AG04449 (cell line): ENCODE results near the gene AOPEP.

Experiments
- CTCF ChIA-PET: fragments of 350-600 bp; formaldehyde crosslinking; extraction: SDS; loops from one replicate; lab custom pipeline; 2021; ENCODE audit warnings: antibody characterized with exemption; lab: Yijun Ruan, JAX
- POLR2A ChIA-PET: fragments of 400-600, 350-600 bp; formaldehyde crosslinking; extraction: SDS; loops from one replicate; lab custom pipeline; 2020; ENCODE audit warnings: antibody characterized with exemption, inconsistent platforms; lab: Yijun Ruan, JAX
- DNase-seq: peaks from one replicate; pipeline ENCODE4 v3.0.0-alpha.2; 2010; ENCODE audit warnings: low read depth, low spot score
- H3K4me3 ChIP-seq: 2 replicates; pipeline ENCODE4 v1.5.1; 2011; ENCODE audit warnings: low read depth, mild to moderate bottlenecking, control low read depth, low read length
- CTCF ChIP-seq: IDR thresholded peaks from one replicate; pipeline ENCODE4 v1.5.1; 2011; ENCODE audit warnings: mild to moderate bottlenecking, moderate library complexity, low read length, control low read depth, inconsistent platforms; ENCODE audit not compliant: insufficient read depth; ENCODE audit errors: missing control alignments

The AOPEP gene

GRCh38 chr9:94927762-94928670, 201.5 kb downstream of the AOPEP start:
- no peak for TF ChIP-seq CTCF
- no peak overlapping the region for H3K4me3 ChIP-seq
- CTCF ChIA-PET = interaction anchor here (1.1 kb wide), 1 partner anchor 247 kb away, joined by 4 read pairs; no protein-coding TSS in a partner anchor
- POLR2A ChIA-PET = no interaction called here
- DNase-seq = no peak

- POLR2A ChIA-PET = no interaction called here
- no peak for TF ChIP-seq CTCF
- no peak for DNase-seq
- no peak overlapping the region for H3K4me3 ChIP-seq
- CTCF ChIA-PET = interaction anchor here (1.1 kb wide), 1 partner anchor 248 kb away, joined by 4 read pairs; no protein-coding TSS in a partner anchor
Measured at GRCh38 chr9:94928691-94929368, 202.3 kb downstream of the AOPEP start.

GRCh38 chr9:94929369-94929756, 202.9 kb downstream of the AOPEP start:
- no peak for DNase-seq
- no peak for TF ChIP-seq CTCF
- H3K4me3 ChIP-seq = no peak overlapping the region
- POLR2A ChIA-PET = interaction anchor here (0.6 kb wide), 1 partner anchor 15 kb away, joined by 3 read pairs; no protein-coding TSS in a partner anchor
- CTCF ChIA-PET = interaction anchor here (1.1 kb wide), 1 partner anchor 248 kb away, joined by 4 read pairs; no protein-coding TSS in a partner anchor

GRCh38 chr9:94931036-94931633, 204.6 kb downstream of the AOPEP start:
- no peak overlapping the region for H3K4me3 ChIP-seq
- TF ChIP-seq CTCF = no peak
- no peak for DNase-seq
- ChIA-PET POLR2A (no interaction called here), CTCF (interaction anchor here (0.7 to 1.9 kb wide), 3 partner anchors 15 to 147 kb away, joined by 3 to 5 read pairs (median 3); no protein-coding TSS in a partner anchor)

- no peak for TF ChIP-seq CTCF
- ChIA-PET POLR2A (no interaction called here), CTCF (interaction anchor here (0.7 to 1.9 kb wide), 3 partner anchors 14 to 148 kb away, joined by 3 to 5 read pairs (median 3); no protein-coding TSS in a partner anchor)
- no peak overlapping the region for H3K4me3 ChIP-seq
- DNase-seq = no peak
Measured at GRCh38 chr9:94931740-94932139, 205.2 kb downstream of the AOPEP start.
